Astrocyte of the spinal cord (primary cell): Measurements from ENCODE around the gene CDKAL1.

Source experiments
- DNase-seq: peaks from one replicate; pipeline ENCODE4 v3.0.0; 2011; ENCODE audit warnings: low read depth, low spot score
- H3K4me3 ChIP-seq: 2 replicates; pipeline ENCODE4 v1.5.1; 2011; ENCODE audit warnings: low read depth, mild to moderate bottlenecking, low read length, moderate library complexity
- in situ Hi-C: cut with HindIII; loops from 2 replicates; pipeline ENCODE4 v1.10.0; 2017; ENCODE audit warnings: low sequenced_read_pairs
- TF ChIP-seq, protein P1 (sequence below): IDR thresholded peaks from 2 replicates; pipeline ENCODE4 v1.5.1; 2012; ENCODE audit warnings: low read depth, mild to moderate bottlenecking, low read length, inconsistent platforms

Gene CDKAL1

DNA sequence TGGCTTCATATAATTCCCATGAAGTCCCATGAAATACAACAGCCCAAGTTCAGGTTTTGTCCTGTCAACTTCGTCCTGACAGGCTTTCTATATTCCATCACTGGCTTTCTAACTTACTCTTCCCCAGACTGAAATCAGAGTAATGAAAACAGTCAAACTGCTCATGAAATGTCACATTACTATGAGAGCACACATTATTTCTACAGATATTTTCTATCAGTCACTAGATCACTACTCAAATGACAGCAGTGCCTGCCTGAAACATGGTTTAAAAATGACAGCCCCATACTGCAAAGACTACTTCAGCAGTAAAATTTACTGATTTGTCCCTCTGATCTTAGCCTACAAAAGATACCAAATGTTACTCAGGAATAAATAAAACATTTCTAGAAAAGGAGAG lies 616.4 kb downstream of the CDKAL1 start:
- in situ Hi-C loops: no loop called here
- TF ChIP-seq, protein P1, sequence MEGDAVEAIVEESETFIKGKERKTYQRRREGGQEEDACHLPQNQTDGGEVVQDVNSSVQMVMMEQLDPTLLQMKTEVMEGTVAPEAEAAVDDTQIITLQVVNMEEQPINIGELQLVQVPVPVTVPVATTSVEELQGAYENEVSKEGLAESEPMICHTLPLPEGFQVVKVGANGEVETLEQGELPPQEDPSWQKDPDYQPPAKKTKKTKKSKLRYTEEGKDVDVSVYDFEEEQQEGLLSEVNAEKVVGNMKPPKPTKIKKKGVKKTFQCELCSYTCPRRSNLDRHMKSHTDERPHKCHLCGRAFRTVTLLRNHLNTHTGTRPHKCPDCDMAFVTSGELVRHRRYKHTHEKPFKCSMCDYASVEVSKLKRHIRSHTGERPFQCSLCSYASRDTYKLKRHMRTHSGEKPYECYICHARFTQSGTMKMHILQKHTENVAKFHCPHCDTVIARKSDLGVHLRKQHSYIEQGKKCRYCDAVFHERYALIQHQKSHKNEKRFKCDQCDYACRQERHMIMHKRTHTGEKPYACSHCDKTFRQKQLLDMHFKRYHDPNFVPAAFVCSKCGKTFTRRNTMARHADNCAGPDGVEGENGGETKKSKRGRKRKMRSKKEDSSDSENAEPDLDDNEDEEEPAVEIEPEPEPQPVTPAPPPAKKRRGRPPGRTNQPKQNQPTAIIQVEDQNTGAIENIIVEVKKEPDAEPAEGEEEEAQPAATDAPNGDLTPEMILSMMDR: no peak

DNA sequence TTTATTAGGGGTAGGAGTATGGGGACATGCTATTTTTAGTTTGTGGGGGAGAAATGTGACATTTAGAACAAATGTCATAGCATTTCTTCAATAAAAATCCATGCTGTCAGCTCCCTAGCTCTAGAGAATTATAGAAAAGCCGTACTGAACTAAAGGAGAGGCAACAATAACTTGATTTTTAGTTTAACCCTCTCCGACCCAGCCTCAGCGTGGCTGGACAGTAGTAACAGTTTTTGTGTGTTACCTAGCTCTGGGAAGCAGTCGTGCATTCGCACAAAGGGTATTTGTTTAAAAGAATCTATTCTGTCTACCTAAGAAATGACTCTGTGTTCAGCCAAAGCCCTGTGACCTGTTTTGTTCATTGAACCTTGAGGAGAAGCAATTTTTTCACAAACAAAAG lies 616.9 kb downstream of the CDKAL1 start:
- TF ChIP-seq, protein P1: no peak
- no peak for DNase-seq
- in situ Hi-C loops: no loop called here
- no peak overlapping the region for H3K4me3 ChIP-seq

More for the DNA sequence above, 616.4 kb downstream of the CDKAL1 start:
- H3K4me3 ChIP-seq: no peak overlapping the region
- no peak for DNase-seq

DNA sequence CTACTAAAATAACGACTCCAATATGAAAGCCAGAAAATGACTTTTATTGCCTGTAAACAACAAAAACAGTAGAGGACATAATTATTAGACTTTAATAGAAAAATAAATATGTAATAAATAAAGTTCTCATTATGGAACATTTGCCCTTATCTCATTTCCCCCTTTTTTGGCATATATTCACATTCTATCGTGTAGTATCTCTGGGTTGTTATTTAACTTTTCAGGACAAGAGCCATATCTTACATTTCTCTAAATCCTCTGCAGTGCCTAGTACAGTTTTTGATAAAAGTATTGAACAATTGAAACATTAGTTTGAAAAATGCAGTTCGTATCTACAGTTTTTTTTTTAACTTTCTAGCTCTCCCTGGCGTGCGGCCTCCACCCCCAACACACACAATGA lies 617.3 kb downstream of the CDKAL1 start:
- TF ChIP-seq, protein P1: no peak
- in situ Hi-C loops: no loop called here
- no peak overlapping the region for H3K4me3 ChIP-seq
- no peak for DNase-seq

DNA sequence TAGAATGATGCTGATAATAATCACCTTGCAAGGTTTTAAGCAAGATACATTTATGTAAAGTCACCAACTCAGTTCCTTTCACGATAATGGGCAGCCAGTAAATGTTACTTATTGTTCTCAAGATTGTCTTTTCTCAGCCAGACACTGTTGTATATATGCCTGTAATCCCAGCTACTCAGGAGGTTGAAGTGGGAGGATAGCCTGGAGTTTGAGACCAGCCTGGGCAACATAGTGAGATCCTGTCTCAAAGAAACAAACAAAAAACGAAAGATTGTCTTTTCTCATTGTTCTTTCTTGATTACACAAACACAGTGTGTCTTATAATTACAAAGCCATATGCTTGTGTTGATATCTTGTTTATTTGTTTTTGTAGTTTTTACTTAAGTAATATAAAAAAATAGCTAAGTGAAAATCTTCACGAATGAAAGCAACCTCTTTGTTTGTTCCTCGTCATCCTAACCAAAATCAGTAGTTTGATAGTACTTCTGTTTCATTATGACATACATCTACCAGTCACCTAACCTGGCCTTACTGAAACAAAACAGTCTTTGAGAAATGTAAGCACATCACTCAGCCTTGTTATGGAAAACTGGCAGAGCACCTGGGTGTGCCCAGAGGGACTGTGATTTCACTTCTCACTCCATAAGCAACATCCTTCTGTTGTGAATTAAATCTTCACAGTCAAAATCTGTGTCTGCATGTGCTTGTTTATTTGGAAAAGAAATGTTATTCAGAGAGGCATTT lies 623.1 kb downstream of the CDKAL1 start:
- in situ Hi-C loops: no loop called here
- TF ChIP-seq, protein P1: no peak
- no peak overlapping the region for H3K4me3 ChIP-seq
- DNase-seq: no peak

DNA sequence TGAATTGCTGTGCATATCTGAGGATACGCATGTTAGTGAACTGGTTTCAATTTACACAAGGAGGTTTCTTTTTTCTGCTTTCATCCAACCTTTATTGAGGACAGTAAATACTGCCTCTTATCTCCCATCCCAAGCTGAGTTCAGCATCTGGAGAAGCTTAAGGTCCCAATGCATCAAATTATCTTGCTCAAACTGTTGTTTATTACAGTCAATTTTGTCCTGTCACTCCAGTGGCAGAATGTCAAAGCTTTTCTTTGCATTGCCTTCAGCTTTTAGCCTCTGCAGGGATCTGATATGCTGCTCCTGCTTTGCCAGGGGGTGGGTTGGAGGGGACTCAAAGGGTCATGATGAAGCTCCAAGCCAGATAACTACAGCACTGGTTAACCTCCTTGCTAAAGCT lies 623.9 kb downstream of the CDKAL1 start:
- in situ Hi-C loops: no loop called here
- H3K4me3 ChIP-seq: no peak overlapping the region
- TF ChIP-seq, protein P1: no peak
- DNase-seq: no peak

DNA sequence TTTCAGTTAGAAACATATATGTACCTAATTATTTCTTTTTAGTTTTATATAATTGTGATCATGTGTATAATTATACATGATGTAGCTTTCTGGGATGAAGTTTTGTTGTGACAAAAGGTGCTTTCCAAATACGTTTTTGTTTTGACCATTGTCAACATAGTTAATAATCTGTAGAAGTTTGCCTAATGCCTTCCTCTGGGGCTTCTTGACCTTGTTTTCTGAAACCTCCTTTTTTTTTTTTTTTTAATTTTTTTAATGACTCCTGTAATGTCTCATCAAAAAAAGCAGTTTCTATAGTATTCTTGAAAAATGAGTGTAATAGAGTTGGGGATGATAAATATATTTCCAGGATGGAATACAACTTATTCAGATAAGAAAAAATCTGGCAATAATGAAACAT lies 624.6 kb downstream of the CDKAL1 start:
- in situ Hi-C loops: no loop called here
- H3K4me3 ChIP-seq: no peak overlapping the region
- no peak for DNase-seq
- TF ChIP-seq, protein P1: no peak
